Esophagus muscularis mucosa (tissue), 4 donors: ENCODE measurements around the gene MAPK4.

Experiments used
- EP300 ChIP-seq: sonication (generic); formaldehyde crosslinking; IDR thresholded peaks from one replicate; pipeline ENCODE4 v1.6.1; 2017; ENCODE audit warnings: antibody characterized with exemption
- POLR2A ChIP-seq: fragments of 450-650 bp; IDR thresholded peaks from one replicate; pipeline ENCODE4 v1.6.1; 2017; ENCODE audit warnings: antibody characterized with exemption, moderate library complexity, mild to moderate bottlenecking, low read depth
- POLR2AphosphoS5 ChIP-seq, 2 donors: sonication (generic); formaldehyde crosslinking; IDR thresholded peaks; one replicate each; pipeline ENCODE4 v1.6.1; 2017; ENCODE audit warnings: antibody characterized with exemption in 2 of 2
- TF ChIP-seq, protein P1 (sequence below), 3 experiments: fragments of 200-600 bp in 2 of 3; fragments of 450-650 bp in 1 of 3; sonication (generic) in 2 of 3; IDR thresholded peaks; one replicate each; pipeline ENCODE4 v1.5.1; 2017 to 2019; ENCODE audit warnings: antibody characterized with exemption in 3 of 3, mild to moderate bottlenecking in 2 of 3, moderate library complexity in 1 of 3

GRCh38 chr18:50775726-50776125 lies 215.8 kb downstream of the MAPK4 start:
- TF ChIP-seq POLR2A (no peak), EP300 (no peak), POLR2AphosphoS5 (IDR thresholded peaks at IDR 0.05) (no peak)
- TF ChIP-seq, protein P1, sequence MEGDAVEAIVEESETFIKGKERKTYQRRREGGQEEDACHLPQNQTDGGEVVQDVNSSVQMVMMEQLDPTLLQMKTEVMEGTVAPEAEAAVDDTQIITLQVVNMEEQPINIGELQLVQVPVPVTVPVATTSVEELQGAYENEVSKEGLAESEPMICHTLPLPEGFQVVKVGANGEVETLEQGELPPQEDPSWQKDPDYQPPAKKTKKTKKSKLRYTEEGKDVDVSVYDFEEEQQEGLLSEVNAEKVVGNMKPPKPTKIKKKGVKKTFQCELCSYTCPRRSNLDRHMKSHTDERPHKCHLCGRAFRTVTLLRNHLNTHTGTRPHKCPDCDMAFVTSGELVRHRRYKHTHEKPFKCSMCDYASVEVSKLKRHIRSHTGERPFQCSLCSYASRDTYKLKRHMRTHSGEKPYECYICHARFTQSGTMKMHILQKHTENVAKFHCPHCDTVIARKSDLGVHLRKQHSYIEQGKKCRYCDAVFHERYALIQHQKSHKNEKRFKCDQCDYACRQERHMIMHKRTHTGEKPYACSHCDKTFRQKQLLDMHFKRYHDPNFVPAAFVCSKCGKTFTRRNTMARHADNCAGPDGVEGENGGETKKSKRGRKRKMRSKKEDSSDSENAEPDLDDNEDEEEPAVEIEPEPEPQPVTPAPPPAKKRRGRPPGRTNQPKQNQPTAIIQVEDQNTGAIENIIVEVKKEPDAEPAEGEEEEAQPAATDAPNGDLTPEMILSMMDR (IDR thresholded peaks at IDR 0.05), result no peak
